ENCODE data around the gene GNPTG. TPM values are rescaled to one million over a fixed set of nuclear protein-coding genes. Genes with fewer than 3 reads are reported as not detected.

Gene GNPTG
- total and polyA plus RNA-seq, 9 of the 15 experiments (the other 6 are each of a cell fraction or from before 2014, with no cell fraction given), result 0.69 to 33.3 (median 13.6) TPM

- Histone ChIP-seq H3K4me1 (replicated peaks in 1 of 2; ENCODE audit: control insufficient read depth in 2 of 2, insufficient read depth in 2 of 2, low read length in 2 of 2) (peaks cover 19 to 59% of the 10 kb centered on the region in 2 experiments; a peak in 4 of 5 replicates), H3K4me2 (ENCODE audit: insufficient read depth, low read length) (no peak overlapping the region), H3K79me2 (ENCODE audit: control insufficient read depth, insufficient read depth, low read length) (peaks cover 24% of the 10 kb centered on the region), H3K27ac (ENCODE audit: extremely low read depth, low read depth, low read length) (no peak overlapping the region), H3K27me3 (ENCODE audit: control insufficient read depth in 2 of 2, insufficient read depth in 2 of 2, low read length in 2 of 2) (no peaks in the 10 kb centered on the region), H2AFZ (ENCODE audit: low read depth, low read length) (no peak overlapping the region), H3K36me3 (ENCODE audit: control insufficient read depth, insufficient read depth, low read length) (peaks cover 3% of the 10 kb centered on the region; the same call in 2 of the 3 replicates), H3K9me1 (ENCODE audit: control insufficient read depth, insufficient read depth, low read length) (peaks cover 5% of the 10 kb centered on the region), H3K9me3 (replicated peaks; ENCODE audit: control insufficient read depth, insufficient read depth, low read depth, low read length) (no peaks in the 10 kb centered on the region), H3K4me3 (no peak overlapping the region), H4K20me1 (replicated peaks; ENCODE audit: control insufficient read depth, insufficient read depth, low read length) (peaks cover 8% of the 10 kb centered on the region; the same call in 1 of the 2 replicates), H3K9ac (ENCODE audit: insufficient read depth in 1 of 2, low read depth in 2 of 2, low read length in 2 of 2) (peak overlapping the region in 1 of 2 experiments; percentile 61; a peak in 1 of 4 replicates)
- ATAC-seq (no peak), DNase-seq (ENCODE audit: extremely low read depth in 1 of 4, low spot score in 3 of 4) (no peak), FAIRE-seq (no peak)
- POLR2A ChIA-PET, result interaction anchor here (0.8 to 4.2 kb wide), 2 partner anchors 8 to 31 kb away, joined by 3 to 48 read pairs; no protein-coding TSS in a partner anchor
- TF ChIP-seq RAD21 (CRISPR knock-in tag; conservative IDR thresholded peaks at IDR 0.05 in 1 of 2, IDR thresholded peaks at IDR 0.05 in 1 of 2) (no peak), CEBPB (tag; IDR thresholded peaks at IDR 0.05) (peak; percentile 60; the same call in 1 of the 2 replicates), ZBTB17 (CRISPR knock-in tag; IDR thresholded peaks at IDR 0.05) (no peak)
- no TSS peak for BruUV-seq (replicated peaks)
- CTCF ChIA-PET (ENCODE audit: low intra/inter-chr PET ratio), result no interaction called here
- intact Hi-C loops (cut with micrococcal nuclease), result no loop called here
- in situ Hi-C loops (cut with MboI), result no loop called here
- 67% methylated on average over 9 of the region's 9 CpGs for WGBS (ENCODE audit: insufficient coverage, low coverage, missing lambda C conversion rate)
Observed at GRCh38 chr16:1381612-1382406, 30.1 kb downstream of the GNPTG start.

GRCh38 chr16:1383556-1383955, 31.8 kb downstream of the GNPTG start:
- H4K20me1 ChIP-seq (replicated peaks; ENCODE audit: control insufficient read depth, insufficient read depth, low read length), result peaks cover 2% of the 10 kb centered on the region; the same call in 1 of the 2 replicates
- H3K4me3 ChIP-seq, result no peak overlapping the region
- H3K4me1 ChIP-seq (replicated peaks in 1 of 2; ENCODE audit: control insufficient read depth in 2 of 2, insufficient read depth in 2 of 2, low read length in 2 of 2), result peaks cover 7 to 56% of the 10 kb centered on the region in 2 experiments; a peak in 4 of 5 replicates
- no peaks in the 10 kb centered on the region; the same call in 2 of the 3 replicates for H3K36me3 ChIP-seq (ENCODE audit: control insufficient read depth, insufficient read depth, low read length)
- no peak overlapping the region for H2AFZ ChIP-seq (ENCODE audit: low read depth, low read length)
- DNase-seq (ENCODE audit: extremely low read depth in 1 of 4, low spot score in 3 of 4) (no peak), FAIRE-seq (no peak), ATAC-seq (no peak)
- H3K79me2 ChIP-seq (ENCODE audit: control insufficient read depth, insufficient read depth, low read length), result peaks cover 8% of the 10 kb centered on the region
- H3K4me2 ChIP-seq (ENCODE audit: insufficient read depth, low read length), result no peak overlapping the region
- ChIA-PET CTCF (ENCODE audit: low intra/inter-chr PET ratio) (no interaction called here), POLR2A (interaction anchor here (0.7 to 1.0 kb wide), 3 partner anchors 8 to 227 kb away, joined by 3 to 4 read pairs (median 4); no protein-coding TSS in a partner anchor)
- no peaks in the 10 kb centered on the region for H3K9me3 ChIP-seq (replicated peaks; ENCODE audit: control insufficient read depth, insufficient read depth, low read depth, low read length)
- H3K27me3 ChIP-seq (ENCODE audit: control insufficient read depth in 2 of 2, insufficient read depth in 2 of 2, low read length in 2 of 2), result no peaks in the 10 kb centered on the region
- WGBS (ENCODE audit: insufficient coverage, low coverage, missing lambda C conversion rate), result 65% methylated on average over 18 of the region's 18 CpGs
- H3K9ac ChIP-seq (ENCODE audit: insufficient read depth in 1 of 2, low read depth in 2 of 2, low read length in 2 of 2), result peak overlapping the region in 1 of 2 experiments; percentile 74; a peak in 1 of 4 replicates
- no peaks in the 10 kb centered on the region for H3K9me1 ChIP-seq (ENCODE audit: control insufficient read depth, insufficient read depth, low read length)
- no TSS peak for BruUV-seq (replicated peaks)
- in situ Hi-C loops (cut with MboI) (no loop called here), intact Hi-C loops (cut with micrococcal nuclease) (no loop called here)
- no peak overlapping the region for H3K27ac ChIP-seq (ENCODE audit: extremely low read depth, low read depth, low read length)
- no peak for TF ChIP-seq ESRRA (IDR thresholded peaks at IDR 0.05; ENCODE audit: borderline replicate concordance, low read depth)
- no peak for TF ChIP-seq ZNF77 (CRISPR knock-in tag; IDR thresholded peaks at IDR 0.05)
- TF ChIP-seq, protein P1, sequence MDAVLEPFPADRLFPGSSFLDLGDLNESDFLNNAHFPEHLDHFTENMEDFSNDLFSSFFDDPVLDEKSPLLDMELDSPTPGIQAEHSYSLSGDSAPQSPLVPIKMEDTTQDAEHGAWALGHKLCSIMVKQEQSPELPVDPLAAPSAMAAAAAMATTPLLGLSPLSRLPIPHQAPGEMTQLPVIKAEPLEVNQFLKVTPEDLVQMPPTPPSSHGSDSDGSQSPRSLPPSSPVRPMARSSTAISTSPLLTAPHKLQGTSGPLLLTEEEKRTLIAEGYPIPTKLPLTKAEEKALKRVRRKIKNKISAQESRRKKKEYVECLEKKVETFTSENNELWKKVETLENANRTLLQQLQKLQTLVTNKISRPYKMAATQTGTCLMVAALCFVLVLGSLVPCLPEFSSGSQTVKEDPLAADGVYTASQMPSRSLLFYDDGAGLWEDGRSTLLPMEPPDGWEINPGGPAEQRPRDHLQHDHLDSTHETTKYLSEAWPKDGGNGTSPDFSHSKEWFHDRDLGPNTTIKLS (IDR thresholded peaks at IDR 0.05; ENCODE audit: borderline replicate concordance, low read depth), result no peak
- no peak for TF ChIP-seq TAF15 (IDR thresholded peaks at IDR 0.05; ENCODE audit: low read depth, low read length)
- no peak for TF ChIP-seq ZBTB8A (IDR thresholded peaks at IDR 0.05; ENCODE audit: partially characterized antibody)
- TF ChIP-seq SREBF1 (IDR thresholded peaks at IDR 0.05; ENCODE audit: borderline replicate concordance, low read depth, low read length), result no peak
- TF ChIP-seq ZNF511 (CRISPR knock-in tag; IDR thresholded peaks at IDR 0.05), result no peak
- no peak for TF ChIP-seq SIX5 (IDR thresholded peaks at IDR 0.05; ENCODE audit: borderline replicate concordance in 1 of 2, insufficient read depth in 1 of 2, low read depth in 1 of 2, low read length in 2 of 2)
- TF ChIP-seq ZKSCAN8 (CRISPR knock-in tag; IDR thresholded peaks at IDR 0.05), result no peak
